Naive thymus-derived CD8-positive, alpha-beta T cell (primary cell): ENCODE data around the gene DDHD1. TPM values are rescaled to one million over a fixed set of nuclear protein-coding genes. Genes with fewer than 3 reads are reported as not detected.
"Not testable (repeated sequence)": the region's sequence is repeated elsewhere in the genome, so short reads cannot be mapped to it uniquely, and the experiment has no call there.

Experiments
- ATAC-seq, 2 donors: fragments of 150-1000 bp; cut with Tn5 transposase in 1 of 2; sonication (Bioruptor Pico), chemical (Tn5 transposase) in 1 of 2; 1 replicate in 1 of 2; 2 replicates in 1 of 2; pipeline ENCODE4 v1.10.0; 2021; ENCODE audit warnings: mild to moderate bottlenecking in 2 of 2, moderate library complexity in 2 of 2
- POLR2A ChIA-PET: fragments of 350-600 bp; sonication (Branson Sonifier 250); formaldehyde crosslinking; loops from one replicate; lab custom pipeline; 2021; ENCODE audit warnings: antibody characterized with exemption; lab: Charles Lee
- DNase-seq, 10 donors: peaks; one replicate each; pipeline versions ENCODE4 v3.0.0 to v3.0.0-alpha.2; 2020 to 2022
- H3K27ac Mint-ChIP-seq, 10 donors: one replicate each; pipeline ENCODE4 v1.8.0; 2020 to 2022; ENCODE audit warnings: mild to moderate bottlenecking in 10 of 10, mixed read lengths in 10 of 10, moderate library complexity in 4 of 10, inconsistent platforms in 1 of 10
- H3K27me3 Mint-ChIP-seq, 5 donors: one replicate each; pipeline ENCODE4 v1.8.0; 2021 to 2022; ENCODE audit warnings: mixed read lengths in 5 of 5
- H3K36me3 Mint-ChIP-seq, 3 donors: one replicate each; pipeline ENCODE4 v1.8.0; 2020 to 2022; ENCODE audit warnings: mixed read lengths in 3 of 3, mild to moderate bottlenecking in 2 of 3, inconsistent platforms in 1 of 3
- H3K4me1 Mint-ChIP-seq, 4 donors: one replicate each; pipeline ENCODE4 v1.8.0; 2021 to 2022; ENCODE audit warnings: mixed read lengths in 4 of 4
- H3K4me3 Mint-ChIP-seq, 10 donors: one replicate each; pipeline ENCODE4 v1.8.0; 2020 to 2022; ENCODE audit warnings: mild to moderate bottlenecking in 10 of 10, mixed read lengths in 10 of 10, moderate library complexity in 6 of 10, inconsistent platforms in 1 of 10
- H3K9me3 Mint-ChIP-seq, 9 donors: one replicate each; pipeline ENCODE4 v1.8.0; 2020 to 2022; ENCODE audit warnings: mixed read lengths in 9 of 9, mild to moderate bottlenecking in 3 of 9, inconsistent platforms in 1 of 9, moderate library complexity in 1 of 9
- polyA plus RNA-seq, 3 donors: library from polyadenylated mRNA; unstranded; fragments of 300-500 nt; fragmentation: Illumina TruSeq; gene quantifications; one replicate each; pipeline ENCODE4 v1.2.3, GENCODE V29; 2021
- total RNA-seq, 8 experiments: library from RNA in 2 of 8; stranded (reverse) in 2 of 8; gene quantifications; one replicate each; pipeline ENCODE4 v1.2.3 and lab custom pipeline; 2021 to 2026

DDHD1 gene
- total and polyA plus RNA-seq, 5 experiments from 2014 or later: 4.3 to 53.1 (median 6.4) TPM

- not testable (repeated sequence) for H3K4me1 Mint-ChIP-seq
Observed at GRCh38 chr14:53179486-53180005, 26.4 kb upstream of the DDHD1 start.

GRCh38 chr14:53175375-53175774, 22.3 kb upstream of the DDHD1 start:
- POLR2A ChIA-PET: no interaction called here
- no peak overlapping the region for H3K27ac Mint-ChIP-seq

More at GRCh38 chr14:53179486-53180005, 26.4 kb upstream of the DDHD1 start:
- H3K9me3 Mint-ChIP-seq, H3K36me3 Mint-ChIP-seq, H3K27ac Mint-ChIP-seq, H3K27me3 Mint-ChIP-seq, DNase-seq, H3K4me3 Mint-ChIP-seq, ATAC-seq, POLR2A ChIA-PET: not testable (repeated sequence)

DNA sequence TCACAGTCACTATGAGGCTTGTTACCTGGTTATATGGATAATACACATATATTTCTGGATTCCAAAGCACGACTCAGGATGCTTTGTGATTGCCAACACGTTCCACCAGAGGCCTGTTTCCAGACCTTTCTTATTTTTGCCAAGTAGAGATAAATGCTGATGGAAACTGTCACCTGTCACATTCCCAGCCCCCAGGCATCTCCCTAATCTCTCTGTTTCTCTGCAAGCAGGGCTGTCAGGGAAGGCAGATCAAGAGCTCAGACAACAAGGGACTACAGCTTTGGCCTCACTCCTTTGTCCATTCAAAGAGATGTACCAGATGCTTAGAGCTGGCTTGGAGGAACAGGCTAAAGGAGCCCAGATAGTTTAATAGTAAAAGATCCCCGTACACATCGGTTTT, 21.8 kb upstream of the DDHD1 start:
- DNase-seq (no peak), ATAC-seq (no peak)
- H3K27me3 Mint-ChIP-seq: no peaks in the 10 kb centered on the region
- peaks cover 0 to 6% (median 0%) of the 10 kb centered on the region in 4 donors for H3K4me1 Mint-ChIP-seq
- H3K36me3 Mint-ChIP-seq: no peaks in the 10 kb centered on the region
- POLR2A ChIA-PET: no interaction called here
- H3K9me3 Mint-ChIP-seq: no peaks in the 10 kb centered on the region
- no peak overlapping the region for H3K4me3 Mint-ChIP-seq
- H3K27ac Mint-ChIP-seq: peak overlapping the region in 1 of 10 donors; percentile 7

More at GRCh38 chr14:53175375-53175774, 22.3 kb upstream of the DDHD1 start:
- Mint-ChIP-seq H3K27me3 (no peaks in the 10 kb centered on the region), H3K36me3 (no peaks in the 10 kb centered on the region), H3K4me3 (no peak overlapping the region), H3K9me3 (no peaks in the 10 kb centered on the region), H3K4me1 (peaks cover 0 to 6% (median 0%) of the 10 kb centered on the region in 4 donors)
- no peak for DNase-seq
- ATAC-seq: no peak

DNA sequence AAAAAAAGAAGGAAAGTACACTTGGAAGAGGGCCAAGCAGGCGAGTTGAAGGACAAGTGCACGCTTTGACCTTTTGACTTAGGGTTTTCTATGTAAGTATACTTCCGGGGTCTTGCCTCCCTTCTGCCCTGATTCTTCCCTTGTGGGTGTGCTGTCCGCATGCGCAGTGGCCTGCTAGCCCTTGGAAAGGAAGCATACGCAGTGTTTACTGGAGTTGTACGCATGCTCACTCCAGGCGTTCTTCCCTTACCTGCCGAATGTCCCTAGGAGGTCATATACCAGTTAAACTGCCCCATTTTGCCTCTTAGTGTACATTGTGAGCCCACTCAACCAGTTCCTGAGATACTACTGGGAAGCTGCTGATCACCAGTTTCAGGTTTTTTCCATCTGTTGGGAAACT, 15.7 kb upstream of the DDHD1 start:
- peaks cover 0 to 3% (median 0%) of the 10 kb centered on the region in 9 donors for H3K9me3 Mint-ChIP-seq
- H3K36me3 Mint-ChIP-seq: peaks cover 0 to 2% (median 0%) of the 10 kb centered on the region in 3 donors
- H3K4me1 Mint-ChIP-seq: peaks cover 0 to 5% (median 0%) of the 10 kb centered on the region in 4 donors
- H3K27me3 Mint-ChIP-seq: no peaks in the 10 kb centered on the region
- no peak for ATAC-seq
- POLR2A ChIA-PET: no interaction called here
- H3K27ac Mint-ChIP-seq: no peak overlapping the region
- H3K4me3 Mint-ChIP-seq: no peak overlapping the region
- DNase-seq: no peak

GRCh38 chr14:53167602-53168328, 14.6 kb upstream of the DDHD1 start:
- Mint-ChIP-seq H3K36me3 (peaks cover 0 to 5% (median 0%) of the 10 kb centered on the region in 3 donors), H3K4me1 (peaks cover 0 to 5% (median 0%) of the 10 kb centered on the region in 4 donors), H3K9me3 (peaks cover 0 to 9% (median 2%) of the 10 kb centered on the region in 9 donors), H3K4me3 (no peak overlapping the region), H3K27ac (peak overlapping the region in 1 of 10 donors; percentile 45), H3K27me3 (no peaks in the 10 kb centered on the region)
- no peak for DNase-seq
- POLR2A ChIA-PET: no interaction called here
- ATAC-seq: no peak

GRCh38 chr14:53161758-53162435, 8.8 kb upstream of the DDHD1 start:
- no peaks in the 10 kb centered on the region for H3K27me3 Mint-ChIP-seq
- peaks cover 0 to 9% (median 2%) of the 10 kb centered on the region in 9 donors for H3K9me3 Mint-ChIP-seq
- peaks cover 0 to 5% (median 0%) of the 10 kb centered on the region in 3 donors for H3K36me3 Mint-ChIP-seq
- H3K4me1 Mint-ChIP-seq: peaks cover 1 to 7% (median 7%) of the 10 kb centered on the region in 4 donors
- H3K27ac Mint-ChIP-seq: no peak overlapping the region
- ATAC-seq: no peak
- no peak overlapping the region for H3K4me3 Mint-ChIP-seq
- DNase-seq: peak in 1 of 10 donors; percentile 3
- POLR2A ChIA-PET: interaction anchor here (1.0 kb wide), 2 partner anchors 8 to 10 kb away, joined by 3 read pairs; no protein-coding TSS in a partner anchor

GRCh38 chr14:53156238-53156637, 3.1 kb upstream of the DDHD1 start:
- POLR2A ChIA-PET: no interaction called here
- peaks cover 0 to 2% (median 0%) of the 10 kb centered on the region in 5 donors for H3K27me3 Mint-ChIP-seq
- ATAC-seq: no peak
- DNase-seq: no peak
- H3K4me3 Mint-ChIP-seq: no peak overlapping the region
- H3K4me1 Mint-ChIP-seq: peaks cover 14 to 20% (median 17%) of the 10 kb centered on the region in 4 donors
- H3K9me3 Mint-ChIP-seq: no peaks in the 10 kb centered on the region
- H3K36me3 Mint-ChIP-seq: no peaks in the 10 kb centered on the region
- H3K27ac Mint-ChIP-seq: peak overlapping the region in 2 of 10 donors; percentile 18 to 29

DNA sequence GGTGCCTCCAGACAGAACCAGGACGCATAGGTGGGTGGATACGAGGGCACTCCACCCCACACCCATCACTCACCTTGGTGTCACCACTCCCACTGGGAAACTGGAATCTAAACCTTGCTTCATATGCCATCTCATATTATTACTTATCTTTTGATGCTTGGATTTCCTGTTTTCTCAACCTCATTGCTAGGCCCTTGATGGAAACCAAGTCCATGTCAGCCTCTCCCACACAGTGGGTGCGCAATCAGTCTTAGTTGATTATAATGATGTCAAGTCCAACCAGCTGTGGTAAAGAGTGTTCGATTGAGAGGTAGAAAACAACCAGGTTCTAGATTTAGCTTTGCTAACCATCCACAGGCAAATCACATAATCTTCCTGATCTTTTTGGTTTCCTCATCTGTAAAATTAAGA, 584 bp upstream of the DDHD1 start:
- DNase-seq (no peak), ATAC-seq (no peak)
- Mint-ChIP-seq H3K4me3 (peak overlapping the region; percentile 82 to 100 (median 96)), H3K27ac (peak overlapping the region; percentile 96 to 99 (median 98)), H3K9me3 (no peaks in the 10 kb centered on the region), H3K36me3 (no peaks in the 10 kb centered on the region), H3K27me3 (peaks cover 0 to 2% (median 0%) of the 10 kb centered on the region in 5 donors), H3K4me1 (peaks cover 27 to 45% (median 41%) of the 10 kb centered on the region in 4 donors)
- POLR2A ChIA-PET: interaction anchor here (0.6 to 2.9 kb wide), 13 partner anchors 8 to 601 kb away, joined by 3 to 56 read pairs (median 4); partner anchors contain the start of genes GNPNAT1, GPR137C, PSMC6 and STYX

DNA sequence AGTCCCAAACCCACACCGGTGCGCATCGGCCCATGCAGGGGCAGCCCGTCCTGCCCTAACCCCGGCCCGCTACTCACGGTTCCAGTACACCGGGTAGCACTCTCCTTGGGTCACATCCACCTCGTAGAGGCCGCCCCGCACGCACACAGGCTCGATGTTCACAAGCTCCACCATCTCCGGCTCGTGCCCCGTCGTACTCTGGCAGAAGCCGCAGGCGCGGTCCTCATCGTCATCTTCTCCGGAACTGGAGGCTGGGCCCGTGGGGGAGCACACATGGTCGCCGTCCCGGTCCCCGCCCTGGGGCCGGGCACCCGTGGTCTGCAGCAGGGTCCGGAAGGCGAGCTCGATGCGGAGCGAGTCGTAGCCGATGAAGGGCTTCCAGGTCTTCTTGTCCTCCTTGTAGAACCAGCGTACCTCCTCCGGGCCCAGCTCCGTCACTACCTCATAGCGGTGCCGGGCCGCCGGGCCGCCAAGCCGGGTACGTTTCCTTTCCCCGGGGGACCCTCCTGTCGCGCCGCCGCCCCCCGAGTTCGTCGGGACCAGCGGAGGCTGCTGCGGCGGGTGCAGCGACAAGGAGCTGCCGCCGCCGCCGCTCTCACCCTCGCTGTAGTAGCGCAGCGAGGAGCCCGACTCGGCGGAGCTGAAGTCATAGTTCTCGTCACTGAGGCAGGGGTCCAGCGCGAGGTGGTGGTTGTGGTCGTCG, 788 bp downstream of the DDHD1 start:
- peak; percentile 44 to 88 (median 64) for DNase-seq
- H3K9me3 Mint-ChIP-seq: no peaks in the 10 kb centered on the region
- peak overlapping the region; percentile 91 to 100 (median 98) for H3K4me3 Mint-ChIP-seq
- H3K36me3 Mint-ChIP-seq: no peaks in the 10 kb centered on the region
- H3K4me1 Mint-ChIP-seq: peaks cover 30 to 59% (median 55%) of the 10 kb centered on the region in 4 donors
- peak; percentile 45 to 47 for ATAC-seq
- H3K27me3 Mint-ChIP-seq: peaks cover 0 to 2% (median 0%) of the 10 kb centered on the region in 5 donors
- H3K27ac Mint-ChIP-seq: peak overlapping the region; percentile 89 to 99 (median 98)
- POLR2A ChIA-PET: interaction anchor here (0.7 to 2.9 kb wide), 19 partner anchors 9 to 1290 kb away, joined by 3 to 56 read pairs (median 4); partner anchors contain the start of genes ERO1A, GNPNAT1, GPR137C and STYX

DNA sequence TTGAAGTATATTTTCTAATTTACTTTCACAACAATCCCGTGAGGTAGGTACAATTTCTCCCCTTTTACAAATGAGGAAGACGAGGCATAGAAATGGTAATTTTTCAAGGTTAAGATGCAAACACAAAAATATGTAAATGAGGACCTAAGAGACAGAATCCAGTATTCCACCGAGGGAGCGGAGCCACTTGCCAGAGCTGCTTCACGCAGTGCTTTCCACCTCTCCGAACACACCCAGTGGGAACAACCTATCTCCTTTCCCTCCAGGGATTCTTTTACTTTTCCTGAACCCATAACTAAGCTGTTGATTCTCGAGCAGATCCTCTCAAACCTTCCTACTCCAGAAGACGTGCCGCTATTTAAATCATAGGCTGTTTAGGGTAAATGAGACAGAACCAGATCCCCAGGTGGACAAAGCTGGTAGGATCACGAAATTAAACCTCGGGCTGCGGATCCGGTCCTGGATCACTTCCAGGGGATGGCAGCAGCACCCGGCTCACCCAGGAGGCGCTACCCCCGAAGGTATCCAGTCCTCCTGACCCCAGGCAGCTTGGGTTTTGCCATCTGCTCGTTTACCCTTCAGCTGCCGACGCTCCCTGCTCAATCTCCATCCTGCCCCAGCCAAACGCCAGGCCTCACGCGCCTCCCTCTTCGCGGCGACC, 1.5 kb downstream of the DDHD1 start:
- POLR2A ChIA-PET: interaction anchor here (0.8 to 2.9 kb wide), 14 partner anchors 9 to 1289 kb away, joined by 3 to 56 read pairs (median 6); partner anchors contain the start of genes ERO1A and GNPNAT1
- peaks cover 34 to 66% (median 61%) of the 10 kb centered on the region in 4 donors for H3K4me1 Mint-ChIP-seq
- H3K36me3 Mint-ChIP-seq: peaks cover 0 to 2% (median 0%) of the 10 kb centered on the region in 3 donors
- H3K27ac Mint-ChIP-seq: peak overlapping the region; percentile 89 to 99 (median 98)
- no peaks in the 10 kb centered on the region for H3K9me3 Mint-ChIP-seq
- peaks cover 0 to 2% (median 0%) of the 10 kb centered on the region in 5 donors for H3K27me3 Mint-ChIP-seq
- peak overlapping the region; percentile 91 to 100 (median 98) for H3K4me3 Mint-ChIP-seq
- ATAC-seq: peak; percentile 7 to 20
- peak in 9 of 10 donors; percentile 12 to 68 (median 39) for DNase-seq

DNA sequence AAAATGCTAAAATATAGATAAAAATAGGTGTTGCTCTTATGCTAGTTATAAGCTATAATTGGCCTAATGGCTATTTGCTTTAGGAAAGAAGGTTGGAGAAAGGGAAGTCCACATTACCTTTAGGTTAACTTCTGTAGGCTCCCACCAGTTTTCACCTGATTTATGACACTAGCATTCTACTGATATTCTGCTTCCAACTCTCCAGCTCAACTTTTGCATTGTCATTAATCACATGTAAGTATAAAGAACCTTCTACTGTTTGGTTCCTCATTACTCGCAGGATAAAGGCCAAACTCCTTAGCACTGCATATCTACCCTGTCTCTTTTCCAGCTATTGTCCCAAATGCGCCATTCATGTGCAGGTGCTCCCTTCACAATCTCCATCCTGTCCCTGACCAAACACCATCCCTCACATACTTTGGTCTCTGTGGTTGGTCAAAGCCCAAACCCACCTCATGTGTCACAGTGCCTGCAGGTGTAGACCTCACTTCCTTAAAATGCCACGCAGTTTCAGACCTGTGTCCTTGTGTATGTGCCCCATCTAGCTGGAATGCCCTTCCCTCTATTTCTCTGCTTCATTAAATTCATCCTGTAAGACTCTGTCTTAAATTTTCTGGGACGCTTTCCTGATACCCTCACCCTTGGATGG, 3.3 kb downstream of the DDHD1 start:
- peak overlapping the region; percentile 28 to 100 (median 98) for H3K4me3 Mint-ChIP-seq
- H3K9me3 Mint-ChIP-seq: no peaks in the 10 kb centered on the region
- peaks cover 0 to 2% (median 0%) of the 10 kb centered on the region in 5 donors for H3K27me3 Mint-ChIP-seq
- no peak for DNase-seq
- POLR2A ChIA-PET: interaction anchor here (1.7 to 1.8 kb wide), 2 partner anchors 40 to 42 kb away, joined by 5 to 7 read pairs; no protein-coding TSS in a partner anchor
- peak overlapping the region in 5 of 10 donors; percentile 4 to 34 (median 18) for H3K27ac Mint-ChIP-seq
- H3K36me3 Mint-ChIP-seq: peaks cover 0 to 8% (median 5%) of the 10 kb centered on the region in 3 donors
- no peak for ATAC-seq
- H3K4me1 Mint-ChIP-seq: peaks cover 36 to 75% (median 74%) of the 10 kb centered on the region in 4 donors
